ENCODE measurements around the gene NUMB.

Gene NUMB

GRCh38 chr14:73242357-73242901 is 215.9 kb downstream of the NUMB start:
- no peak for DNase-seq

GRCh38 chr14:73241481-73242165 is 216.7 kb downstream of the NUMB start:
- no peak for DNase-seq

GRCh38 chr14:73240816-73241480 is 217.4 kb downstream of the NUMB start:
- no peak for DNase-seq

- no peak for DNase-seq
These were observed 218.7 kb downstream of the NUMB start for GRCh38 chr14:73239393-73240241.

GRCh38 chr14:73238941-73239340 is 219.4 kb downstream of the NUMB start:
- DNase-seq, result no peak

- DNase-seq, result no peak
These were observed 219.9 kb downstream of the NUMB start for GRCh38 chr14:73238424-73238852.

GRCh38 chr14:73237786-73238423 is 220.4 kb downstream of the NUMB start:
- no peak for DNase-seq

- no peak for DNase-seq
These were observed 221.0 kb downstream of the NUMB start, which contains the start of gene PAPLN for GRCh38 chr14:73237219-73237785. TSS of gene PAPLN (plus strand) at chr14:73237506. CDS start at chr14:73239779, 2,273 bp downstream.

GRCh38 chr14:73236752-73237218 is 221.6 kb downstream of the NUMB start:
- DNase-seq, result no peak

- no peak for DNase-seq
These were observed 222.2 kb downstream of the NUMB start for GRCh38 chr14:73236157-73236556.

GRCh38 chr14:73235531-73236155 is 222.7 kb downstream of the NUMB start:
- no peak for DNase-seq

GRCh38 chr14:73234586-73235394 is 223.6 kb downstream of the NUMB start:
- no peak for DNase-seq

- no peak for DNase-seq
These were observed 224.3 kb downstream of the NUMB start for GRCh38 chr14:73234029-73234428.

- no peak for DNase-seq
These were observed 224.8 kb downstream of the NUMB start for GRCh38 chr14:73233564-73233963.

GRCh38 chr14:73232984-73233383 is 225.4 kb downstream of the NUMB start:
- no peak for DNase-seq

GRCh38 chr14:73231981-73232851 is 226.1 kb downstream of the NUMB start:
- no peak for DNase-seq

GRCh38 chr14:73230051-73230450 is 228.3 kb downstream of the NUMB start:
- no peak for DNase-seq

GRCh38 chr14:73227812-73228781 is 230.2 kb downstream of the NUMB start:
- no peak for DNase-seq

- no peak for DNase-seq
These were observed 232.8 kb downstream of the NUMB start for GRCh38 chr14:73225496-73225895.

Measured in activated CD8-positive, alpha-beta memory T cell treated with anti-CD3 and anti-CD28 coated beads, Interleukin-2, amount 50 U/mL, for 4 hours (primary cell).